ENCODE data around the gene TNK1. TPM values are rescaled to one million over a fixed set of nuclear protein-coding genes. Genes with fewer than 3 reads are reported as not detected.
A peak's percentile ranks its signal among the peaks of the same experiment; 100 is the strongest.

The TNK1 gene
- total and polyA plus RNA-seq, 2 experiments from 2014 or later: 6.1 to 8.9 TPM

- TF ChIP-seq, protein P1, sequence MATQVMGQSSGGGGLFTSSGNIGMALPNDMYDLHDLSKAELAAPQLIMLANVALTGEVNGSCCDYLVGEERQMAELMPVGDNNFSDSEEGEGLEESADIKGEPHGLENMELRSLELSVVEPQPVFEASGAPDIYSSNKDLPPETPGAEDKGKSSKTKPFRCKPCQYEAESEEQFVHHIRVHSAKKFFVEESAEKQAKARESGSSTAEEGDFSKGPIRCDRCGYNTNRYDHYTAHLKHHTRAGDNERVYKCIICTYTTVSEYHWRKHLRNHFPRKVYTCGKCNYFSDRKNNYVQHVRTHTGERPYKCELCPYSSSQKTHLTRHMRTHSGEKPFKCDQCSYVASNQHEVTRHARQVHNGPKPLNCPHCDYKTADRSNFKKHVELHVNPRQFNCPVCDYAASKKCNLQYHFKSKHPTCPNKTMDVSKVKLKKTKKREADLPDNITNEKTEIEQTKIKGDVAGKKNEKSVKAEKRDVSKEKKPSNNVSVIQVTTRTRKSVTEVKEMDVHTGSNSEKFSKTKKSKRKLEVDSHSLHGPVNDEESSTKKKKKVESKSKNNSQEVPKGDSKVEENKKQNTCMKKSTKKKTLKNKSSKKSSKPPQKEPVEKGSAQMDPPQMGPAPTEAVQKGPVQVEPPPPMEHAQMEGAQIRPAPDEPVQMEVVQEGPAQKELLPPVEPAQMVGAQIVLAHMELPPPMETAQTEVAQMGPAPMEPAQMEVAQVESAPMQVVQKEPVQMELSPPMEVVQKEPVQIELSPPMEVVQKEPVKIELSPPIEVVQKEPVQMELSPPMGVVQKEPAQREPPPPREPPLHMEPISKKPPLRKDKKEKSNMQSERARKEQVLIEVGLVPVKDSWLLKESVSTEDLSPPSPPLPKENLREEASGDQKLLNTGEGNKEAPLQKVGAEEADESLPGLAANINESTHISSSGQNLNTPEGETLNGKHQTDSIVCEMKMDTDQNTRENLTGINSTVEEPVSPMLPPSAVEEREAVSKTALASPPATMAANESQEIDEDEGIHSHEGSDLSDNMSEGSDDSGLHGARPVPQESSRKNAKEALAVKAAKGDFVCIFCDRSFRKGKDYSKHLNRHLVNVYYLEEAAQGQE (IDR thresholded peaks at IDR 0.05; ENCODE audit: unreplicated experiment): no peak
- TF ChIP-seq EZH2 (IDR thresholded peaks at IDR 0.05; ENCODE audit: low read depth, unreplicated experiment): no peak
Observed at GRCh38 chr17:7432296-7432695, 51.4 kb downstream of the TNK1 start (continued).

- Mint-ChIP-seq H3K36me3 (ENCODE audit: low read depth) (no peaks in the 10 kb centered on the region), H3K27me3 (ENCODE audit: insufficient read depth, low read depth, poor library complexity) (peaks cover 40% of the 10 kb centered on the region), H3K4me1 (peaks cover 18% of the 10 kb centered on the region), H3K4me3 (peak overlapping the region; percentile 84), H3K27ac (peak overlapping the region; percentile 91), H3K9me3 (no peaks in the 10 kb centered on the region)
- peak overlapping the region; percentile 98 for H3K4me3 ChIP-seq
- H4K20me1 ChIP-seq (replicated peaks; ENCODE audit: insufficient read depth): no peaks in the 10 kb centered on the region; the same call in 1 of the 2 replicates
- H3K36me3 ChIP-seq (ENCODE audit: insufficient read depth): no peaks in the 10 kb centered on the region
- H3K27me3 ChIP-seq (ENCODE audit: insufficient read depth): peaks cover 25% of the 10 kb centered on the region
- peak overlapping the region; percentile 72 for H2AFZ ChIP-seq
- ATAC-seq: peak; percentile 11
- peaks cover 7% of the 10 kb centered on the region for H3K4me1 ChIP-seq (ENCODE audit: insufficient read depth)
- TF ChIP-seq CTCF (conservative IDR thresholded peaks at IDR 0.05; ENCODE audit: low read depth in 2 of 2) (peak; percentile 34 to 44; a peak in 3 of 4 replicates), NANOG (IDR thresholded peaks at IDR 0.05; ENCODE audit: borderline replicate concordance) (no peak), CREB1 (CRISPR knock-in tag; IDR thresholded peaks at IDR 0.05; ENCODE audit: low read depth) (no peak), STAT1 (IDR thresholded peaks at IDR 0.05; ENCODE audit: unreplicated experiment) (no peak), ZNF331 (CRISPR knock-in tag; IDR thresholded peaks at IDR 0.05; ENCODE audit: low read depth) (no peak), EZH2phosphoT487 (IDR thresholded peaks at IDR 0.05; ENCODE audit: unreplicated experiment) (no peak), ZNF114 (CRISPR knock-in tag; IDR thresholded peaks at IDR 0.05) (no peak)
- peak; percentile 80 for DNase-seq (ENCODE audit: low spot score)
- H3K79me2 ChIP-seq (replicated peaks; ENCODE audit: insufficient read depth): no peaks in the 10 kb centered on the region
- H3K4me2 ChIP-seq: peak overlapping the region; percentile 76
- H3K27ac ChIP-seq (ENCODE audit: low read depth): peak overlapping the region; percentile 27
- peaks cover 30% of the 10 kb centered on the region for H3F3A ChIP-seq (replicated peaks; ENCODE audit: low read depth)
- 0 out of 2 replicates have a peak, but pooled peaks cover 12% of the 10 kb centered on the region for H3K9me2 ChIP-seq (ENCODE audit: insufficient read depth)
Observed at GRCh38 chr17:7435676-7436555, 55.0 kb downstream of the TNK1 start.
